H1 (cell line): ENCODE measurements around the gene CFAP161. TPM values are rescaled to one million over a fixed set of nuclear protein-coding genes. Genes with fewer than 3 reads are reported as not detected.

Source experiments
- CTCF ChIA-PET: fragments of 300-600 bp; sonication (Branson Sonifier 250); formaldehyde crosslinking; loops from one replicate; lab custom pipeline; 2021; ENCODE audit not compliant: partially characterized antibody; lab: Charles Lee
- POLR2A ChIA-PET: fragments of 300-600 bp; sonication (Branson Sonifier 250); formaldehyde crosslinking; loops from one replicate; lab custom pipeline; 2021; ENCODE audit warnings: inconsistent platforms; ENCODE audit not compliant: partially characterized antibody; lab: Charles Lee
- DNase-seq, 2 experiments: peaks; one replicate each; pipeline versions ENCODE4 v3.0.0 to v3.0.0-alpha.2; 2010 to 2022; ENCODE audit warnings: low spot score in 2 of 2, low read depth in 1 of 2, mixed read lengths in 1 of 2
- FAIRE-seq: peaks from 2 replicates; lab custom pipeline; 2011; peaks lifted over from hg19 to GRCh38; lab: Jason Lieb, UNC
- H2AFZ ChIP-seq: 2 replicates; pipeline ENCODE4 v1.8.1; 2012; ENCODE audit warnings: low read length, inconsistent platforms
- H2AK5ac ChIP-seq: 2 replicates; pipeline ENCODE4 v1.6.1; 2013; ENCODE audit warnings: low read depth, low read length
- H2BK120ac ChIP-seq: replicated peaks from 2 replicates; pipeline ENCODE3; 2013; ENCODE audit warnings: low read depth, low read length, inconsistent platforms
- H2BK12ac ChIP-seq: 2 replicates; pipeline ENCODE4 v1.6.1; 2013; ENCODE audit warnings: low read depth, low read length
- H2BK15ac ChIP-seq: 2 replicates; pipeline ENCODE4 v1.6.1; 2013; ENCODE audit warnings: low read length
- H2BK20ac ChIP-seq: 2 replicates; pipeline ENCODE4 v1.6.1; 2013; ENCODE audit warnings: low read length
- H2BK5ac ChIP-seq: 2 replicates; pipeline ENCODE4 v1.6.1; 2013; ENCODE audit warnings: low read depth, low read length
- H3K14ac ChIP-seq: 2 replicates; pipeline ENCODE4 v1.6.1; 2013; ENCODE audit warnings: inconsistent platforms; ENCODE audit not compliant: insufficient read length
- H3K18ac ChIP-seq: 2 replicates; pipeline ENCODE4 v1.6.1; 2013; ENCODE audit warnings: low read length; ENCODE audit errors: extremely low read depth
- H3K23ac ChIP-seq: 2 replicates; pipeline ENCODE4 v1.6.1; 2013; ENCODE audit warnings: inconsistent platforms; ENCODE audit not compliant: insufficient read length
- H3K23me2 ChIP-seq: 2 replicates; pipeline ENCODE4 v1.6.1; 2013; ENCODE audit warnings: low read depth, low read length
- H3K27ac ChIP-seq: 2 replicates; pipeline ENCODE4 v1.6.1; 2011; ENCODE audit warnings: low read depth, low read length, inconsistent platforms
- H3K27me3 ChIP-seq, 4 experiments: replicated peaks in 1 of 4; 1 replicate in 1 of 4; 2 replicates in 3 of 4; pipeline versions ENCODE4 v1.6.1 to v1.8.1; 2011 to 2013; ENCODE audit warnings: low read length in 3 of 4, mild to moderate bottlenecking in 3 of 4, inconsistent platforms in 2 of 4, mixed read lengths in 2 of 4, moderate library complexity in 1 of 4; ENCODE audit not compliant: control insufficient read depth in 3 of 4, insufficient read depth in 3 of 4; ENCODE audit errors: extremely low read depth in 1 of 4
- H3K36me3 ChIP-seq, 4 experiments: 2 replicates each; pipeline versions ENCODE4 v1.6.1 to v1.8.1; 2011 to 2013; ENCODE audit warnings: mild to moderate bottlenecking in 4 of 4, low read length in 3 of 4, moderate library complexity in 2 of 4, control low read depth in 1 of 4, inconsistent platforms in 1 of 4; ENCODE audit not compliant: insufficient read depth in 4 of 4, control insufficient read depth in 2 of 4
- H3K4ac ChIP-seq: replicated peaks from 2 replicates; pipeline ENCODE3; 2013; ENCODE audit warnings: low read length, low read depth, mixed read lengths, inconsistent platforms; ENCODE audit not compliant: insufficient read length
- H3K4me1 ChIP-seq, 4 experiments: replicated peaks in 1 of 4; 1 replicate in 1 of 4; 2 replicates in 3 of 4; pipeline versions ENCODE4 v1.6.1 to v1.8.1; 2011 to 2013; ENCODE audit warnings: low read length in 3 of 4, inconsistent platforms in 2 of 4, mixed read lengths in 1 of 4; ENCODE audit not compliant: insufficient read depth in 4 of 4, control insufficient read depth in 3 of 4
- H3K4me2 ChIP-seq, 2 experiments: 2 replicates each; pipeline versions ENCODE4 v1.6.1 to v1.8.1; 2011 to 2013; ENCODE audit warnings: low read depth in 2 of 2, low read length in 2 of 2, control low read depth in 1 of 2, inconsistent platforms in 1 of 2, mild to moderate bottlenecking in 1 of 2; ENCODE audit not compliant: insufficient read depth in 1 of 2
- H3K4me3 ChIP-seq, 4 experiments: fragments of 200-600, 300-600 bp in 1 of 4; sonication (generic), shearing (Covaris generic), sonication (Bioruptor Twin) in 1 of 4; 2 replicates each; pipeline versions ENCODE4 v1.5.1 to v1.8.1; 2011 to 2016; ENCODE audit warnings: low read length in 4 of 4, low read depth in 3 of 4, control low read depth in 2 of 4, inconsistent platforms in 2 of 4, mild to moderate bottlenecking in 2 of 4, mixed read lengths in 1 of 4, moderate library complexity in 1 of 4; ENCODE audit not compliant: insufficient read depth in 2 of 4; ENCODE audit errors: extremely low read depth in 1 of 4
- H3K56ac ChIP-seq: replicated peaks from 2 replicates; pipeline ENCODE3; 2013; ENCODE audit warnings: low read depth, mild to moderate bottlenecking, mixed read lengths, low read length, inconsistent platforms; ENCODE audit not compliant: insufficient read length
- H3K79me1 ChIP-seq: 2 replicates; pipeline ENCODE4 v1.6.1; 2013; ENCODE audit warnings: low read depth, low read length, control low read depth
- H3K79me2 ChIP-seq, 2 experiments: 2 replicates each; pipeline versions ENCODE4 v1.6.1 to v1.8.1; 2012 to 2013; ENCODE audit warnings: low read length in 2 of 2, mild to moderate bottlenecking in 2 of 2, inconsistent platforms in 1 of 2; ENCODE audit not compliant: insufficient read depth in 2 of 2, control insufficient read depth in 1 of 2
- H3K9ac ChIP-seq, 4 experiments: replicated peaks in 1 of 4; 1 replicate in 1 of 4; 2 replicates in 3 of 4; pipeline versions ENCODE4 v1.6.1 to v1.8.1; 2011 to 2013; ENCODE audit warnings: low read depth in 3 of 4, low read length in 3 of 4, control low read depth in 2 of 4, mild to moderate bottlenecking in 2 of 4, moderate library complexity in 2 of 4, inconsistent platforms in 1 of 4; ENCODE audit errors: extremely low read depth in 1 of 4
- H3K9me3 ChIP-seq, 2 experiments: 2 replicates each; pipeline versions ENCODE4 v1.6.1 to v1.8.1; 2012 to 2013; ENCODE audit warnings: mild to moderate bottlenecking in 2 of 2, moderate library complexity in 2 of 2, control low read depth in 1 of 2, inconsistent platforms in 1 of 2, low read depth in 1 of 2, low read length in 1 of 2, mixed read lengths in 1 of 2; ENCODE audit not compliant: insufficient read depth in 2 of 2
- H4K20me1 ChIP-seq, 2 experiments: replicated peaks in 1 of 2; 2 replicates each; pipeline versions ENCODE3 to v1.8.1; 2011 to 2013; ENCODE audit warnings: inconsistent platforms in 2 of 2, low read length in 2 of 2, mild to moderate bottlenecking in 1 of 2; ENCODE audit not compliant: insufficient read depth in 2 of 2, control insufficient read depth in 1 of 2
- H4K5ac ChIP-seq: 2 replicates; pipeline ENCODE4 v1.6.1; 2013; ENCODE audit warnings: low read length, low read depth, mixed read lengths, inconsistent platforms; ENCODE audit not compliant: insufficient read length
- H4K8ac ChIP-seq: 2 replicates; pipeline ENCODE4 v1.8.0; 2013; ENCODE audit warnings: mild to moderate bottlenecking, moderate library complexity, low read length, inconsistent platforms; ENCODE audit not compliant: insufficient read depth; ENCODE audit errors: extremely low read depth
- H4K91ac ChIP-seq: replicated peaks from 2 replicates; pipeline ENCODE3; 2013; ENCODE audit warnings: low read length, mixed read lengths, inconsistent platforms; ENCODE audit not compliant: insufficient read length
- ASH2L ChIP-seq: fragments of 200-600, 300-600 bp; sonication (generic); IDR thresholded peaks from one replicate; pipeline ENCODE4 v1.7.1; 2017; ENCODE audit warnings: low read length
- CBX5 ChIP-seq: fragments of 300-800, 300-1000 bp; sonication (generic); IDR thresholded peaks from 2 replicates; pipeline ENCODE4 v1.7.1; 2016; ENCODE audit warnings: antibody characterized with exemption, low read length, low read depth
- GABPA ChIP-seq: IDR thresholded peaks from 2 replicates; pipeline ENCODE4 v1.6.1; 2011; ENCODE audit warnings: mild to moderate bottlenecking, low read length, moderate library complexity, borderline replicate concordance; ENCODE audit not compliant: insufficient read depth
- GTF2F1 ChIP-seq: IDR thresholded peaks from 2 replicates; pipeline ENCODE4 v1.6.1; 2012; ENCODE audit warnings: low read depth, low read length, improper control_type of control experiment, borderline replicate concordance
- JUN ChIP-seq: IDR thresholded peaks from 2 replicates; pipeline ENCODE4 v1.6.1; 2011; ENCODE audit warnings: low read depth, mild to moderate bottlenecking, improper control_type of control experiment, low read length
- KDM5A ChIP-seq: fragments of 200-600 bp; IDR thresholded peaks from 2 replicates; pipeline ENCODE4 v1.7.1; 2012; ENCODE audit warnings: mild to moderate bottlenecking, low read length, inconsistent platforms, mixed read lengths
- MAX ChIP-seq: IDR thresholded peaks from 2 replicates; pipeline ENCODE4 v1.6.1; 2012; ENCODE audit warnings: inconsistent platforms
- RXRA ChIP-seq: IDR thresholded peaks from 2 replicates; pipeline ENCODE4 v1.6.1; 2011; ENCODE audit warnings: low read depth, mild to moderate bottlenecking, low read length, moderate library complexity; ENCODE audit not compliant: insufficient read depth
- SIX5 ChIP-seq: IDR thresholded peaks from 2 replicates; pipeline ENCODE4 v1.6.1; 2011; ENCODE audit warnings: mild to moderate bottlenecking, low read depth, low read length
- SP2 ChIP-seq: IDR thresholded peaks from 2 replicates; pipeline ENCODE4 v1.6.1; 2012; ENCODE audit warnings: mild to moderate bottlenecking, low read length, inconsistent platforms
- SUZ12 ChIP-seq: fragments of 200-600 bp; sonication (generic); IDR thresholded peaks from 2 replicates; pipeline ENCODE4 v1.6.1; 2012; ENCODE audit warnings: mild to moderate bottlenecking, inconsistent platforms, low read length, moderate library complexity, mixed read lengths
- TAF7 ChIP-seq: optimal IDR thresholded peaks from 2 replicates; pipeline ENCODE3; 2011; ENCODE audit warnings: low read depth, mild to moderate bottlenecking, inconsistent platforms, low read length, moderate library complexity, borderline replicate concordance
- WGBS, 2 experiments: shearing (Covaris generic) in 1 of 2; methylation state at CpG; one replicate each; pipeline versions ENCODE4 v1.1.6 to v1.1.7; 2013 to 2015; ENCODE audit warnings: low lambda C conversion rate in 2 of 2, mixed read lengths in 2 of 2, inconsistent platforms in 1 of 2, low coverage in 1 of 2, missing lambda C conversion rate in 1 of 2; ENCODE audit not compliant: insufficient replicate concordance in 2 of 2, insufficient coverage in 1 of 2, insufficient read length in 1 of 2; ENCODE audit errors: extremely low coverage in 1 of 2, missing lambda C conversion rate in 1 of 2; 5-methylcytosine and 5-hydroxymethylcytosine counted together
- polyA plus RNA-seq, 7 experiments: library from polyadenylated mRNA; depleted of rRNA in 3 of 7; stranded (reverse) in 5 of 7; unstranded in 2 of 7; fragments of >200 nt in 5 of 7; fragments of 200-250 nt in 2 of 7; gene quantifications; 1 replicate in 5 of 7; 2 replicates in 1 of 7; 4 replicates in 1 of 7; pipeline versions ENCODE4 v1.2.1 to v1.2.3, GENCODE V29; 2011 to 2013; ENCODE audit warnings: missing spikeins in 2 of 7, mixed read lengths in 2 of 7
- total RNA-seq: library from RNA; stranded (reverse); fragmentation: NEBNext Ultra II Directional; extraction: Animal tissue kit (Norgen Biotek cat#: 25700); gene quantifications from 2 replicates; pipeline ENCODE4 v1.2.1, GENCODE V29; 2021

CFAP161 gene
- total and polyA plus RNA-seq, 2 of the 8 experiments (the other 6 are each of a cell fraction or from before 2014, with no cell fraction given) = 0.05 TPM; not detected in 1

GRCh38 chr15:81105545-81105944 is 28.5 kb upstream of the CFAP161 start:
- Histone ChIP-seq H3K56ac (no peak overlapping the region), H3K9ac (no peak overlapping the region), H3K23ac (no peak overlapping the region), H2BK20ac (no peak overlapping the region), H2BK5ac (no peak overlapping the region), H4K8ac (no peak overlapping the region), H3K4me1 (no peaks in the 10 kb centered on the region), H3K14ac (no peak overlapping the region), H3K18ac (no peak overlapping the region), H3K4ac (no peak overlapping the region), H2BK12ac (no peak overlapping the region), H2AK5ac (no peak overlapping the region), H3K9me3 (no peaks in the 10 kb centered on the region), H3K4me3 (no peak overlapping the region), H4K20me1 (no peaks in the 10 kb centered on the region), H2BK120ac (no peak overlapping the region), H4K5ac (no peak overlapping the region), H2BK15ac (no peak overlapping the region), H3K23me2 (no peaks in the 10 kb centered on the region), H3K79me1 (no peaks in the 10 kb centered on the region), H4K91ac (no peak overlapping the region), H3K79me2 (no peaks in the 10 kb centered on the region), H3K36me3 (no peaks in the 10 kb centered on the region), H2AFZ (no peak overlapping the region), H3K27ac (no peak overlapping the region), H3K4me2 (no peak overlapping the region), H3K27me3 (no peaks in the 10 kb centered on the region)
- CTCF ChIA-PET = interaction anchor here (0.6 to 13.6 kb wide), 12 partner anchors 9 to 160 kb away, joined by 3 to 262 read pairs (median 4); no protein-coding TSS in a partner anchor
- 87% methylated on average over 4 of the region's 4 CpGs; no CpG with 5 or more reads in 1 of the 2 experiments for WGBS, 2 experiments
- no peak for FAIRE-seq
- POLR2A ChIA-PET = interaction anchor here (0.8 kb wide), 1 partner anchor 104 kb away, joined by 4 read pairs; no protein-coding TSS in a partner anchor
- DNase-seq = no peak
- no peak for TF ChIP-seq KDM5A
- no peak for TF ChIP-seq SIX5
- no peak for TF ChIP-seq ASH2L
- TF ChIP-seq GABPA = no peak
- no peak for TF ChIP-seq TAF7
- no peak for TF ChIP-seq MAX
- no peak for TF ChIP-seq RXRA
- TF ChIP-seq SUZ12 = no peak
- TF ChIP-seq JUN = no peak
- no peak for TF ChIP-seq GTF2F1
- no peak for TF ChIP-seq CBX5
- TF ChIP-seq SP2 = no peak
